ENCODE data around the gene TRIO.

DNA sequence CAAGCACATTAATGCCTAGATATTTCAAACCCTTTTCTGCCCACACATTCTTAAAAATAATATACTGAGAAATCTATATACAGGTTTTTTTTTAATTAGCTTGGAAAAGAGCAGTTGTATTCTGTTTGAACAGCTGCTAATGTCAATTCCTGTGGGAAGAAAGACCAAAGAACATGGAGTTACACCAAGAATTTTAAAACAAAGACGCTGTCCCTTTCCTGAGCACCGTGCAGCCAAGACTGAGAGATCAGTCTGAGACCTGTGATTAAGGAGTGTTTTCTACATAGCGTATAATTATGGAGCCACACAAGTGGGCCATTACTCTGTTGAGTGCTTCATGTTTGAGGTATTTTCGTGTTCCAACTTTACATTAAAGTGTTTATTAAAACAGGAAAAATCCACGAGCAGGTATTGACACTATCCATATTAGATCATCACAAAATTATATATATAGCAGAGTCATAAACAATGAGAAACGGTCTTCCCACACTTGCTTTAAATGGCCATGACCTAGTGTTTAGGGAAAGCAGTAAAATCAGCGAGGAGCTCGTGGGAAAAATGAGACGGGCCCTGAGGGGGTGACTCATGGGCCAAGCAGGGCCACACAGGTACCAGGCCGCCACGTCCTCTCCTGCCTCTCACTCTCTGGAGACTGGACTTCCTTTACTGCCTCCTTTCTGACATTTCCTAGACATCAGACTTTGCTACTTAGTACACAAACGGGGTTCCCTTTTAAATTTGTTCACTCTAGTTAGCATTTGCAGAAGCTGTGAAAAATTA is 285.4 kb downstream of the TRIO start:
- TF ChIP-seq RARB (CRISPR knock-in tag; IDR thresholded peaks at IDR 0.05) = no peak
- TF ChIP-seq ZNF8 (CRISPR knock-in tag; IDR thresholded peaks at IDR 0.05) = no peak
- TF ChIP-seq ISL1 (CRISPR knock-in tag; IDR thresholded peaks at IDR 0.05) = no peak; the same call in 1 of the 2 replicates
- no peak for TF ChIP-seq ZFP30 (CRISPR knock-in tag; IDR thresholded peaks at IDR 0.05)
- TF ChIP-seq, protein P1, sequence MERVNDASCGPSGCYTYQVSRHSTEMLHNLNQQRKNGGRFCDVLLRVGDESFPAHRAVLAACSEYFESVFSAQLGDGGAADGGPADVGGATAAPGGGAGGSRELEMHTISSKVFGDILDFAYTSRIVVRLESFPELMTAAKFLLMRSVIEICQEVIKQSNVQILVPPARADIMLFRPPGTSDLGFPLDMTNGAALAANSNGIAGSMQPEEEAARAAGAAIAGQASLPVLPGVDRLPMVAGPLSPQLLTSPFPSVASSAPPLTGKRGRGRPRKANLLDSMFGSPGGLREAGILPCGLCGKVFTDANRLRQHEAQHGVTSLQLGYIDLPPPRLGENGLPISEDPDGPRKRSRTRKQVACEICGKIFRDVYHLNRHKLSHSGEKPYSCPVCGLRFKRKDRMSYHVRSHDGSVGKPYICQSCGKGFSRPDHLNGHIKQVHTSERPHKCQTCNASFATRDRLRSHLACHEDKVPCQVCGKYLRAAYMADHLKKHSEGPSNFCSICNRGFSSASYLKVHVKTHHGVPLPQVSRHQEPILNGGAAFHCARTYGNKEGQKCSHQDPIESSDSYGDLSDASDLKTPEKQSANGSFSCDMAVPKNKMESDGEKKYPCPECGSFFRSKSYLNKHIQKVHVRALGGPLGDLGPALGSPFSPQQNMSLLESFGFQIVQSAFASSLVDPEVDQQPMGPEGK (CRISPR knock-in tag; IDR thresholded peaks at IDR 0.05; ENCODE audit: borderline replicate concordance) = no peak
- no peak for TF ChIP-seq TOX (CRISPR knock-in tag; IDR thresholded peaks at IDR 0.05; ENCODE audit: borderline replicate concordance)
- TF ChIP-seq, protein P2, sequence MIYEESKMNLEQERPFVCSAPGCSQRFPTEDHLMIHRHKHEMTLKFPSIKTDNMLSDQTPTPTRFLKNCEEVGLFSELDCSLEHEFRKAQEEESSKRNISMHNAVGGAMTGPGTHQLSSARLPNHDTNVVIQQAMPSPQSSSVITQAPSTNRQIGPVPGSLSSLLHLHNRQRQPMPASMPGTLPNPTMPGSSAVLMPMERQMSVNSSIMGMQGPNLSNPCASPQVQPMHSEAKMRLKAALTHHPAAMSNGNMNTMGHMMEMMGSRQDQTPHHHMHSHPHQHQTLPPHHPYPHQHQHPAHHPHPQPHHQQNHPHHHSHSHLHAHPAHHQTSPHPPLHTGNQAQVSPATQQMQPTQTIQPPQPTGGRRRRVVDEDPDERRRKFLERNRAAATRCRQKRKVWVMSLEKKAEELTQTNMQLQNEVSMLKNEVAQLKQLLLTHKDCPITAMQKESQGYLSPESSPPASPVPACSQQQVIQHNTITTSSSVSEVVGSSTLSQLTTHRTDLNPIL (CRISPR knock-in tag; IDR thresholded peaks at IDR 0.05; ENCODE audit: low read depth) = no peak
- no peak for TF ChIP-seq ESRRG (CRISPR knock-in tag; IDR thresholded peaks at IDR 0.05)
- no peak for TF ChIP-seq BACH2 (CRISPR knock-in tag; IDR thresholded peaks at IDR 0.05; ENCODE audit: borderline replicate concordance)
